H9 (cell line): Measurements from ENCODE around the gene CYP39A1. TPM values are rescaled to one million over a fixed set of nuclear protein-coding genes. Genes with fewer than 3 reads are reported as not detected.

Experiments used
- DNase-seq: peaks from one replicate; pipeline ENCODE4 v3.0.0-alpha.2; 2017
- H2AFZ ChIP-seq: one replicate; pipeline ENCODE4 v1.6.1; 2013; ENCODE audit warnings: mild to moderate bottlenecking, low read length, control low read depth, moderate library complexity
- H2AK5ac ChIP-seq: 2 replicates; pipeline ENCODE4 v1.6.1; 2013; ENCODE audit warnings: low read length, control low read depth, mixed read lengths; ENCODE audit not compliant: insufficient read length
- H2BK120ac ChIP-seq: one replicate; pipeline ENCODE4 v1.6.1; 2013; ENCODE audit warnings: low read depth, mild to moderate bottlenecking, low read length, control low read depth, inconsistent platforms; ENCODE audit not compliant: poor library complexity, severe bottlenecking
- H2BK12ac ChIP-seq: 2 replicates; pipeline ENCODE4 v1.6.1; 2013; ENCODE audit warnings: low read length, control low read depth, mixed read lengths, low read depth; ENCODE audit not compliant: insufficient read length
- H2BK15ac ChIP-seq: 2 replicates; pipeline ENCODE4 v1.6.1; 2013; ENCODE audit warnings: low read depth, low read length, control low read depth
- H2BK20ac ChIP-seq: one replicate; pipeline ENCODE4 v1.6.1; 2013; ENCODE audit warnings: low read depth, mild to moderate bottlenecking, low read length, control low read depth, inconsistent platforms; ENCODE audit not compliant: poor library complexity, severe bottlenecking
- H2BK5ac ChIP-seq: 2 replicates; pipeline ENCODE4 v1.6.1; 2013; ENCODE audit warnings: low read length, control low read depth, mixed read lengths; ENCODE audit not compliant: insufficient read length
- H3K14ac ChIP-seq: 2 replicates; pipeline ENCODE4 v1.6.1; 2013; ENCODE audit warnings: low read length, control low read depth; ENCODE audit not compliant: insufficient read depth
- H3K18ac ChIP-seq: 2 replicates; pipeline ENCODE4 v1.6.1; 2013; ENCODE audit warnings: low read depth, mild to moderate bottlenecking, mixed read lengths, low read length, control low read depth; ENCODE audit not compliant: insufficient read length
- H3K23ac ChIP-seq: 2 replicates; pipeline ENCODE4 v1.6.1; 2013; ENCODE audit warnings: low read length, control low read depth, mixed read lengths, low read depth; ENCODE audit not compliant: insufficient read length
- H3K23me2 ChIP-seq: 2 replicates; pipeline ENCODE4 v1.6.1; 2013; ENCODE audit warnings: low read depth, mild to moderate bottlenecking, mixed read lengths, low read length, control low read depth; ENCODE audit not compliant: insufficient read length, poor library complexity, severe bottlenecking
- H3K27ac ChIP-seq: 2 replicates; pipeline ENCODE4 v1.5.1; 2013; ENCODE audit warnings: low read length, control low read depth, mixed read lengths, low read depth; ENCODE audit not compliant: insufficient read length
- H3K27me3 ChIP-seq: 2 replicates; pipeline ENCODE4 v1.6.1; 2013; ENCODE audit warnings: low read length, control low read depth, inconsistent platforms; ENCODE audit not compliant: insufficient read depth
- H3K4ac ChIP-seq: 2 replicates; pipeline ENCODE4 v1.6.1; 2013; ENCODE audit warnings: low read depth, mild to moderate bottlenecking, control low read depth, inconsistent platforms, low read length, moderate library complexity
- H3K4me1 ChIP-seq: 2 replicates; pipeline ENCODE4 v1.6.1; 2013; ENCODE audit warnings: low read length, control low read depth, inconsistent platforms; ENCODE audit not compliant: insufficient read depth
- H3K4me2 ChIP-seq: 2 replicates; pipeline ENCODE4 v1.6.1; 2013; ENCODE audit warnings: low read length, control low read depth, mixed read lengths; ENCODE audit not compliant: insufficient read length, insufficient read depth
- H3K56ac ChIP-seq: 2 replicates; pipeline ENCODE4 v1.6.1; 2013; ENCODE audit warnings: low read depth, mild to moderate bottlenecking, mixed read lengths, low read length, control low read depth; ENCODE audit not compliant: insufficient read length
- H3K79me1 ChIP-seq: 2 replicates; pipeline ENCODE4 v1.6.1; 2013; ENCODE audit warnings: low read depth, mild to moderate bottlenecking, moderate library complexity, low read length, control low read depth, inconsistent platforms; ENCODE audit not compliant: insufficient read depth, poor library complexity, severe bottlenecking
- H3K79me2 ChIP-seq: 2 replicates; pipeline ENCODE4 v1.6.1; 2013; ENCODE audit warnings: low read length, control low read depth, inconsistent platforms; ENCODE audit not compliant: insufficient read depth
- H3K9ac ChIP-seq: 2 replicates; pipeline ENCODE4 v1.6.1; 2013; ENCODE audit warnings: low read length, control low read depth, mixed read lengths; ENCODE audit not compliant: insufficient read length; ENCODE audit errors: extremely low read depth
- H3K9me3 ChIP-seq: one replicate; pipeline ENCODE4 v1.6.1; 2013; ENCODE audit warnings: low read depth, low read length, inconsistent platforms; ENCODE audit not compliant: control insufficient read depth
- H3T11ph ChIP-seq: one replicate; pipeline ENCODE4 v1.6.1; 2013; ENCODE audit warnings: mild to moderate bottlenecking, low read length, control low read depth, inconsistent platforms
- H4K20me1 ChIP-seq: one replicate; pipeline ENCODE4 v1.6.1; 2013; ENCODE audit not compliant: control insufficient read depth, insufficient read length, insufficient read depth
- H4K5ac ChIP-seq: 2 replicates; pipeline ENCODE4 v1.6.1; 2013; ENCODE audit warnings: low read depth, mild to moderate bottlenecking, mixed read lengths, low read length, control low read depth; ENCODE audit not compliant: insufficient read length
- H4K8ac ChIP-seq: replicated peaks from 2 replicates; pipeline ENCODE4 v1.6.1; 2013; ENCODE audit warnings: low read length, control low read depth, mixed read lengths, low read depth; ENCODE audit not compliant: insufficient read length
- H4K91ac ChIP-seq: 2 replicates; pipeline ENCODE4 v1.6.1; 2013; ENCODE audit warnings: low read depth, mild to moderate bottlenecking, moderate library complexity, mixed read lengths, low read length, control low read depth; ENCODE audit not compliant: insufficient read length
- H3K27ac Mint-ChIP-seq, 3 experiments: 2 replicates in 2 of 3; 3 replicates in 1 of 3; pipeline ENCODE4 v1.8.0; 2020 to 2021; ENCODE audit warnings: mixed read lengths in 3 of 3, mild to moderate bottlenecking in 1 of 3, moderate library complexity in 1 of 3
- H3K27me3 Mint-ChIP-seq: 2 replicates; pipeline ENCODE4 v1.8.0; 2021; ENCODE audit warnings: low read depth, mild to moderate bottlenecking, moderate library complexity, mixed read lengths
- H3K36me3 Mint-ChIP-seq, 3 experiments: 2 replicates in 2 of 3; 3 replicates in 1 of 3; pipeline ENCODE4 v1.8.0; 2020 to 2021; ENCODE audit warnings: low read depth in 3 of 3, mixed read lengths in 3 of 3; ENCODE audit not compliant: insufficient read depth in 1 of 3
- H3K4me1 Mint-ChIP-seq, 2 experiments: 2 replicates each; pipeline ENCODE4 v1.8.0; 2020; ENCODE audit warnings: mixed read lengths in 2 of 2
- H3K4me3 Mint-ChIP-seq, 2 experiments: 2 replicates in 1 of 2; 3 replicates in 1 of 2; pipeline ENCODE4 v1.8.0; 2020 to 2021; ENCODE audit warnings: mild to moderate bottlenecking in 2 of 2, mixed read lengths in 2 of 2, moderate library complexity in 1 of 2
- H3K9me3 Mint-ChIP-seq, 2 experiments: 2 replicates in 1 of 2; 3 replicates in 1 of 2; pipeline ENCODE4 v1.8.0; 2020; ENCODE audit warnings: mild to moderate bottlenecking in 2 of 2, mixed read lengths in 2 of 2, moderate library complexity in 1 of 2
- CTCF ChIP-seq: fragments of 200-600 bp; sonication (generic); conservative IDR thresholded peaks from 3 replicates; pipeline ENCODE4 v1.8.0; 2021; ENCODE audit warnings: antibody characterized with exemption, mild to moderate bottlenecking
- WGBS: extraction: QIAGEN DNeasy Blood & Tissue Kit; methylation state at CpG from one replicate; pipeline ENCODE4 v1.1.7; 2013; ENCODE audit warnings: missing lambda C conversion rate, low lambda C conversion rate, mixed read lengths; ENCODE audit not compliant: insufficient read length; ENCODE audit errors: extremely low coverage; 5-methylcytosine and 5-hydroxymethylcytosine counted together
- total RNA-seq: library from RNA; stranded (reverse); gene quantifications from 2 replicates; pipeline ENCODE4 v1.2.1, GENCODE V29; 2021

CYP39A1 gene
- total RNA-seq, 1 experiment from 2014 or later: 0.50 TPM

GRCh38 chr6:46541556-46541955 lies 111.1 kb downstream of the CYP39A1 start:
- no CpG with 5 or more reads among the region's 3 CpGs for WGBS
- no peak overlapping the region for H4K5ac ChIP-seq
- no peak overlapping the region for H2BK12ac ChIP-seq
- H3K23ac ChIP-seq: no peak overlapping the region
- no peaks in the 10 kb centered on the region for H3K27me3 ChIP-seq
- no peak overlapping the region for H2BK20ac ChIP-seq
- H3K14ac ChIP-seq: no peak overlapping the region
- H3K23me2 ChIP-seq: no peaks in the 10 kb centered on the region
- H3K9me3 ChIP-seq: no peaks in the 10 kb centered on the region
- H3K9me3 Mint-ChIP-seq: peaks cover 11 to 14% of the 10 kb centered on the region in 2 experiments
- H3K27me3 Mint-ChIP-seq: no peaks in the 10 kb centered on the region
- H3K4ac ChIP-seq: no peak overlapping the region
- H4K20me1 ChIP-seq: no peaks in the 10 kb centered on the region
- no peak overlapping the region for H2BK5ac ChIP-seq
- peaks cover 6 to 11% of the 10 kb centered on the region in 2 experiments for H3K4me1 Mint-ChIP-seq
- H2BK15ac ChIP-seq: no peak overlapping the region
- no peak overlapping the region for H3K4me3 Mint-ChIP-seq
- H3K79me1 ChIP-seq: no peaks in the 10 kb centered on the region
- no peak overlapping the region for H4K91ac ChIP-seq
- H2AFZ ChIP-seq: no peak overlapping the region
- no peak overlapping the region for H3T11ph ChIP-seq
- H3K36me3 Mint-ChIP-seq: peaks cover 0 to 16% (median 11%) of the 10 kb centered on the region in 3 experiments; a peak in 5 of 7 replicates
- no peak overlapping the region for H2BK120ac ChIP-seq
- no peak for TF ChIP-seq CTCF
- H3K4me2 ChIP-seq: no peak overlapping the region
- no peak for DNase-seq
- no peak overlapping the region for H4K8ac ChIP-seq
- no peak overlapping the region for H2AK5ac ChIP-seq
- H3K56ac ChIP-seq: no peak overlapping the region
- no peak overlapping the region for H3K18ac ChIP-seq
- H3K9ac ChIP-seq: no peak overlapping the region
- H3K4me1 ChIP-seq: no peaks in the 10 kb centered on the region
- H3K27ac ChIP-seq: no peak overlapping the region
- no peak overlapping the region for H3K27ac Mint-ChIP-seq
- H3K79me2 ChIP-seq: no peaks in the 10 kb centered on the region
